H1 (cell line): ENCODE results near the gene SMOC2. TPM values are rescaled to one million over a fixed set of nuclear protein-coding genes. Genes with fewer than 3 reads are reported as not detected.

Source experiments
- CTCF ChIA-PET: fragments of 300-600 bp; sonication (Branson Sonifier 250); formaldehyde crosslinking; loops from one replicate; lab custom pipeline; 2021; ENCODE audit not compliant: partially characterized antibody; lab: Charles Lee
- POLR2A ChIA-PET: fragments of 300-600 bp; sonication (Branson Sonifier 250); formaldehyde crosslinking; loops from one replicate; lab custom pipeline; 2021; ENCODE audit warnings: inconsistent platforms; ENCODE audit not compliant: partially characterized antibody; lab: Charles Lee
- DNase-seq, 2 experiments: peaks; one replicate each; pipeline versions ENCODE4 v3.0.0 to v3.0.0-alpha.2; 2010 to 2022; ENCODE audit warnings: low spot score in 2 of 2, low read depth in 1 of 2, mixed read lengths in 1 of 2
- FAIRE-seq: peaks from 2 replicates; lab custom pipeline; 2011; peaks lifted over from hg19 to GRCh38; lab: Jason Lieb, UNC
- H2AFZ ChIP-seq: 2 replicates; pipeline ENCODE4 v1.8.1; 2012; ENCODE audit warnings: low read length, inconsistent platforms
- H2AK5ac ChIP-seq: 2 replicates; pipeline ENCODE4 v1.6.1; 2013; ENCODE audit warnings: low read depth, low read length
- H2BK120ac ChIP-seq: replicated peaks from 2 replicates; pipeline ENCODE3; 2013; ENCODE audit warnings: low read depth, low read length, inconsistent platforms
- H2BK12ac ChIP-seq: 2 replicates; pipeline ENCODE4 v1.6.1; 2013; ENCODE audit warnings: low read depth, low read length
- H2BK15ac ChIP-seq: 2 replicates; pipeline ENCODE4 v1.6.1; 2013; ENCODE audit warnings: low read length
- H2BK20ac ChIP-seq: 2 replicates; pipeline ENCODE4 v1.6.1; 2013; ENCODE audit warnings: low read length
- H2BK5ac ChIP-seq: 2 replicates; pipeline ENCODE4 v1.6.1; 2013; ENCODE audit warnings: low read depth, low read length
- H3K14ac ChIP-seq: 2 replicates; pipeline ENCODE4 v1.6.1; 2013; ENCODE audit warnings: inconsistent platforms; ENCODE audit not compliant: insufficient read length
- H3K18ac ChIP-seq: 2 replicates; pipeline ENCODE4 v1.6.1; 2013; ENCODE audit warnings: low read length; ENCODE audit errors: extremely low read depth
- H3K23ac ChIP-seq: 2 replicates; pipeline ENCODE4 v1.6.1; 2013; ENCODE audit warnings: inconsistent platforms; ENCODE audit not compliant: insufficient read length
- H3K23me2 ChIP-seq: 2 replicates; pipeline ENCODE4 v1.6.1; 2013; ENCODE audit warnings: low read depth, low read length
- H3K27ac ChIP-seq: 2 replicates; pipeline ENCODE4 v1.6.1; 2011; ENCODE audit warnings: low read depth, low read length, inconsistent platforms
- H3K27me3 ChIP-seq, 4 experiments: replicated peaks in 1 of 4; 1 replicate in 1 of 4; 2 replicates in 3 of 4; pipeline versions ENCODE4 v1.6.1 to v1.8.1; 2011 to 2013; ENCODE audit warnings: low read length in 3 of 4, mild to moderate bottlenecking in 3 of 4, inconsistent platforms in 2 of 4, mixed read lengths in 2 of 4, moderate library complexity in 1 of 4; ENCODE audit not compliant: control insufficient read depth in 3 of 4, insufficient read depth in 3 of 4; ENCODE audit errors: extremely low read depth in 1 of 4
- H3K36me3 ChIP-seq, 4 experiments: 2 replicates each; pipeline versions ENCODE4 v1.6.1 to v1.8.1; 2011 to 2013; ENCODE audit warnings: mild to moderate bottlenecking in 4 of 4, low read length in 3 of 4, moderate library complexity in 2 of 4, control low read depth in 1 of 4, inconsistent platforms in 1 of 4; ENCODE audit not compliant: insufficient read depth in 4 of 4, control insufficient read depth in 2 of 4
- H3K4ac ChIP-seq: replicated peaks from 2 replicates; pipeline ENCODE3; 2013; ENCODE audit warnings: low read length, low read depth, mixed read lengths, inconsistent platforms; ENCODE audit not compliant: insufficient read length
- H3K4me1 ChIP-seq, 4 experiments: replicated peaks in 1 of 4; 1 replicate in 1 of 4; 2 replicates in 3 of 4; pipeline versions ENCODE4 v1.6.1 to v1.8.1; 2011 to 2013; ENCODE audit warnings: low read length in 3 of 4, inconsistent platforms in 2 of 4, mixed read lengths in 1 of 4; ENCODE audit not compliant: insufficient read depth in 4 of 4, control insufficient read depth in 3 of 4
- H3K4me2 ChIP-seq, 2 experiments: 2 replicates each; pipeline versions ENCODE4 v1.6.1 to v1.8.1; 2011 to 2013; ENCODE audit warnings: low read depth in 2 of 2, low read length in 2 of 2, control low read depth in 1 of 2, inconsistent platforms in 1 of 2, mild to moderate bottlenecking in 1 of 2; ENCODE audit not compliant: insufficient read depth in 1 of 2
- H3K4me3 ChIP-seq, 4 experiments: fragments of 200-600, 300-600 bp in 1 of 4; sonication (generic), shearing (Covaris generic), sonication (Bioruptor Twin) in 1 of 4; 2 replicates each; pipeline versions ENCODE4 v1.5.1 to v1.8.1; 2011 to 2016; ENCODE audit warnings: low read length in 4 of 4, low read depth in 3 of 4, control low read depth in 2 of 4, inconsistent platforms in 2 of 4, mild to moderate bottlenecking in 2 of 4, mixed read lengths in 1 of 4, moderate library complexity in 1 of 4; ENCODE audit not compliant: insufficient read depth in 2 of 4; ENCODE audit errors: extremely low read depth in 1 of 4
- H3K56ac ChIP-seq: replicated peaks from 2 replicates; pipeline ENCODE3; 2013; ENCODE audit warnings: low read depth, mild to moderate bottlenecking, mixed read lengths, low read length, inconsistent platforms; ENCODE audit not compliant: insufficient read length
- H3K79me1 ChIP-seq: 2 replicates; pipeline ENCODE4 v1.6.1; 2013; ENCODE audit warnings: low read depth, low read length, control low read depth
- H3K79me2 ChIP-seq, 2 experiments: 2 replicates each; pipeline versions ENCODE4 v1.6.1 to v1.8.1; 2012 to 2013; ENCODE audit warnings: low read length in 2 of 2, mild to moderate bottlenecking in 2 of 2, inconsistent platforms in 1 of 2; ENCODE audit not compliant: insufficient read depth in 2 of 2, control insufficient read depth in 1 of 2
- H3K9ac ChIP-seq, 4 experiments: replicated peaks in 1 of 4; 1 replicate in 1 of 4; 2 replicates in 3 of 4; pipeline versions ENCODE4 v1.6.1 to v1.8.1; 2011 to 2013; ENCODE audit warnings: low read depth in 3 of 4, low read length in 3 of 4, control low read depth in 2 of 4, mild to moderate bottlenecking in 2 of 4, moderate library complexity in 2 of 4, inconsistent platforms in 1 of 4; ENCODE audit errors: extremely low read depth in 1 of 4
- H3K9me3 ChIP-seq, 2 experiments: 2 replicates each; pipeline versions ENCODE4 v1.6.1 to v1.8.1; 2012 to 2013; ENCODE audit warnings: mild to moderate bottlenecking in 2 of 2, moderate library complexity in 2 of 2, control low read depth in 1 of 2, inconsistent platforms in 1 of 2, low read depth in 1 of 2, low read length in 1 of 2, mixed read lengths in 1 of 2; ENCODE audit not compliant: insufficient read depth in 2 of 2
- H4K20me1 ChIP-seq, 2 experiments: replicated peaks in 1 of 2; 2 replicates each; pipeline versions ENCODE3 to v1.8.1; 2011 to 2013; ENCODE audit warnings: inconsistent platforms in 2 of 2, low read length in 2 of 2, mild to moderate bottlenecking in 1 of 2; ENCODE audit not compliant: insufficient read depth in 2 of 2, control insufficient read depth in 1 of 2
- H4K5ac ChIP-seq: 2 replicates; pipeline ENCODE4 v1.6.1; 2013; ENCODE audit warnings: low read length, low read depth, mixed read lengths, inconsistent platforms; ENCODE audit not compliant: insufficient read length
- H4K8ac ChIP-seq: 2 replicates; pipeline ENCODE4 v1.8.0; 2013; ENCODE audit warnings: mild to moderate bottlenecking, moderate library complexity, low read length, inconsistent platforms; ENCODE audit not compliant: insufficient read depth; ENCODE audit errors: extremely low read depth
- H4K91ac ChIP-seq: replicated peaks from 2 replicates; pipeline ENCODE3; 2013; ENCODE audit warnings: low read length, mixed read lengths, inconsistent platforms; ENCODE audit not compliant: insufficient read length
- BRCA1 ChIP-seq: IDR thresholded peaks from 2 replicates; pipeline ENCODE4 v1.6.1; 2012; ENCODE audit warnings: low read depth, low read length, improper control_type of control experiment
- CHD2 ChIP-seq: IDR thresholded peaks from 2 replicates; pipeline ENCODE4 v1.6.1; 2012; ENCODE audit warnings: low read length, improper control_type of control experiment
- CTBP2 ChIP-seq: IDR thresholded peaks from 2 replicates; pipeline ENCODE4 v1.7.0; 2011; ENCODE audit warnings: borderline replicate concordance, mild to moderate bottlenecking, moderate library complexity, mixed read lengths, low read length; ENCODE audit not compliant: insufficient read depth, insufficient read length
- FOSL1 ChIP-seq: IDR thresholded peaks from 2 replicates; pipeline ENCODE4 v1.6.1; 2011; ENCODE audit warnings: mild to moderate bottlenecking, low read depth, low read length, moderate library complexity; ENCODE audit not compliant: insufficient read depth
- KDM1A ChIP-seq: fragments of 200-600, 300-600 bp; sonication (generic); IDR thresholded peaks from 2 replicates; pipeline ENCODE4 v1.7.1; 2016; ENCODE audit warnings: mild to moderate bottlenecking, low read length, borderline replicate concordance
- KDM4A ChIP-seq: IDR thresholded peaks from one replicate; pipeline ENCODE4 v1.7.1; 2012; ENCODE audit warnings: low read depth, mild to moderate bottlenecking, moderate library complexity, low read length, inconsistent platforms; ENCODE audit not compliant: severe bottlenecking
- NANOG ChIP-seq: IDR thresholded peaks from 2 replicates; pipeline ENCODE4 v1.6.1; 2011; ENCODE audit warnings: low read length, low read depth, mild to moderate bottlenecking, inconsistent platforms; ENCODE audit not compliant: insufficient read depth, poor library complexity, severe bottlenecking
- POLR2A ChIP-seq, 2 experiments: IDR thresholded peaks; 1 replicate in 1 of 2; 2 replicates in 1 of 2; pipeline ENCODE4 v1.6.1; 2011; ENCODE audit warnings: low read depth in 2 of 2, low read length in 2 of 2, mild to moderate bottlenecking in 2 of 2; ENCODE audit errors: control extremely low read depth in 1 of 2
- SIRT6 ChIP-seq: IDR thresholded peaks from one replicate; pipeline ENCODE4 v1.7.1; 2012; ENCODE audit warnings: low read length, inconsistent platforms
- TAF1 ChIP-seq: IDR thresholded peaks from 2 replicates; pipeline ENCODE4 v1.6.1; 2011; ENCODE audit warnings: mild to moderate bottlenecking, low read depth, low read length
- TAF7 ChIP-seq: optimal IDR thresholded peaks from 2 replicates; pipeline ENCODE3; 2011; ENCODE audit warnings: low read depth, mild to moderate bottlenecking, inconsistent platforms, low read length, moderate library complexity, borderline replicate concordance
- WGBS, 2 experiments: shearing (Covaris generic) in 1 of 2; methylation state at CpG; one replicate each; pipeline versions ENCODE4 v1.1.6 to v1.1.7; 2013 to 2015; ENCODE audit warnings: low lambda C conversion rate in 2 of 2, mixed read lengths in 2 of 2, inconsistent platforms in 1 of 2, low coverage in 1 of 2, missing lambda C conversion rate in 1 of 2; ENCODE audit not compliant: insufficient replicate concordance in 2 of 2, insufficient coverage in 1 of 2, insufficient read length in 1 of 2; ENCODE audit errors: extremely low coverage in 1 of 2, missing lambda C conversion rate in 1 of 2; 5-methylcytosine and 5-hydroxymethylcytosine counted together
- polyA plus RNA-seq, 7 experiments: library from polyadenylated mRNA; depleted of rRNA in 3 of 7; stranded (reverse) in 5 of 7; unstranded in 2 of 7; fragments of >200 nt in 5 of 7; fragments of 200-250 nt in 2 of 7; gene quantifications; 1 replicate in 5 of 7; 2 replicates in 1 of 7; 4 replicates in 1 of 7; pipeline versions ENCODE4 v1.2.1 to v1.2.3, GENCODE V29; 2011 to 2013; ENCODE audit warnings: missing spikeins in 2 of 7, mixed read lengths in 2 of 7
- total RNA-seq: library from RNA; stranded (reverse); fragmentation: NEBNext Ultra II Directional; extraction: Animal tissue kit (Norgen Biotek cat#: 25700); gene quantifications from 2 replicates; pipeline ENCODE4 v1.2.1, GENCODE V29; 2021

SMOC2 gene
- total and polyA plus RNA-seq, 2 of the 8 experiments (the other 6 are each of a cell fraction or from before 2014, with no cell fraction given), result 7.7 to 8.5 TPM

DNA sequence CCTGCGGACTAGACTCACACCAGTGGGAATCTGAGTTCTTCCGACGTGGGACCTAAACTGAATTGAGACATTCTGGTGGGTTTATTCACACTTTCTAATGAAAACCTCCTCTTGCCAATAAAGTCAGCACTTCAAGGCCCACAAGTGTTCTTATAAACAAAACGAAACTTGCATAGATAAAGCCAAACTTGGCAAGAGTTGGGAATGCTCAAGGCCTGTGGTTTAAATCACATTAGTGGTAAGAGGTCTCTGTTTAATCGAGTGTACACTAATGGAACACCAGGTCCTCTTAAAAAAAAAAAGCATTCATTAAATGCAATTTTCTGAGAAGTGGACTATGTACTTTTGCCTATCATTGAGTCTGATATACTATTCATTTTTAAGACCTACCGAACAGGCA is 143.3 kb downstream of the SMOC2 start:
- POLR2A ChIA-PET, result interaction anchor here (0.6 kb wide), 1 partner anchor 132 kb away, joined by 3 read pairs; no protein-coding TSS in a partner anchor
- no peak overlapping the region for H3K9ac ChIP-seq
- H3K14ac ChIP-seq, result no peak overlapping the region
- CTCF ChIA-PET, result interaction anchor here (1.5 kb wide), 1 partner anchor 157 kb away, joined by 3 read pairs; no protein-coding TSS in a partner anchor
- H3K4me3 ChIP-seq, result no peak overlapping the region
- H3K4ac ChIP-seq, result no peak overlapping the region
- H3K27me3 ChIP-seq, result no peaks in the 10 kb centered on the region
- DNase-seq, result no peak
- no peak overlapping the region for H3K18ac ChIP-seq
- no peak for FAIRE-seq
- H4K5ac ChIP-seq, result no peak overlapping the region
- no peak overlapping the region for H2BK5ac ChIP-seq
- H3K4me2 ChIP-seq, result no peak overlapping the region
- WGBS, 2 experiments, result 90% methylated on average over 6 of the region's 6 CpGs; no CpG with 5 or more reads in 1 of the 2 experiments
- no peak overlapping the region for H2AFZ ChIP-seq
- H4K91ac ChIP-seq, result no peak overlapping the region
- no peaks in the 10 kb centered on the region for H3K23me2 ChIP-seq
- H3K56ac ChIP-seq, result no peak overlapping the region
- no peak overlapping the region for H2BK15ac ChIP-seq
- no peak overlapping the region for H2BK12ac ChIP-seq
- no peak overlapping the region for H4K8ac ChIP-seq
- H4K20me1 ChIP-seq, result no peaks in the 10 kb centered on the region
- no peaks in the 10 kb centered on the region for H3K79me2 ChIP-seq
- H3K4me1 ChIP-seq, result peaks cover 0 to 4% (median 3%) of the 10 kb centered on the region in 4 experiments; a peak in 4 of 7 replicates
- H3K27ac ChIP-seq, result no peak overlapping the region
- H2BK120ac ChIP-seq, result no peak overlapping the region
- H2AK5ac ChIP-seq, result no peak overlapping the region
- no peak overlapping the region for H3K23ac ChIP-seq
- no peak overlapping the region for H2BK20ac ChIP-seq
- no peaks in the 10 kb centered on the region for H3K9me3 ChIP-seq
- H3K79me1 ChIP-seq, result no peaks in the 10 kb centered on the region
- no peak for TF ChIP-seq KDM4A
- TF ChIP-seq KDM1A, result no peak
- TF ChIP-seq POLR2A (IDR thresholded peaks at IDR 0.05; ENCODE audit: control extremely low read depth in 1 of 2, low read depth in 2 of 2, low read length in 2 of 2), result no peak
- no peak for TF ChIP-seq CTBP2
- no peak for TF ChIP-seq SIRT6
- no peak for TF ChIP-seq TAF1
- TF ChIP-seq FOSL1, result no peak
- no peak for TF ChIP-seq CHD2
- TF ChIP-seq NANOG, result no peak
- TF ChIP-seq BRCA1, result no peak
- TF ChIP-seq TAF7, result no peak
- H3K36me3 ChIP-seq, result no peaks in the 10 kb centered on the region
